RWPE1 (cell line): Measurements from ENCODE around the gene SESN3.

Experiments
- CTCF ChIA-PET: fragments of 350-600 bp; sonication (Branson Sonifier 250); formaldehyde crosslinking; extraction: SDS; loops from one replicate; lab custom pipeline; 2021; lab: Yijun Ruan, JAX
- POLR2A ChIA-PET: fragments of 400-600 bp; formaldehyde crosslinking; extraction: SDS; loops from one replicate; lab custom pipeline; 2020; ENCODE audit warnings: antibody characterized with exemption; ENCODE audit not compliant: low non-redundant PET; lab: Yijun Ruan, JAX
- DNase-seq: peaks from one replicate; pipeline ENCODE4 v3.0.0; 2012; ENCODE audit warnings: low spot score
- H3K27ac ChIP-seq: fragments of 450-650 bp; 2 replicates; pipeline ENCODE4 v1.5.1; 2017
- TF ChIP-seq, protein P1 (sequence below): fragments of 450-650 bp; conservative IDR thresholded peaks from 2 replicates; pipeline ENCODE4 v1.5.1; 2017; ENCODE audit warnings: low read depth, mild to moderate bottlenecking

Gene SESN3

DNA sequence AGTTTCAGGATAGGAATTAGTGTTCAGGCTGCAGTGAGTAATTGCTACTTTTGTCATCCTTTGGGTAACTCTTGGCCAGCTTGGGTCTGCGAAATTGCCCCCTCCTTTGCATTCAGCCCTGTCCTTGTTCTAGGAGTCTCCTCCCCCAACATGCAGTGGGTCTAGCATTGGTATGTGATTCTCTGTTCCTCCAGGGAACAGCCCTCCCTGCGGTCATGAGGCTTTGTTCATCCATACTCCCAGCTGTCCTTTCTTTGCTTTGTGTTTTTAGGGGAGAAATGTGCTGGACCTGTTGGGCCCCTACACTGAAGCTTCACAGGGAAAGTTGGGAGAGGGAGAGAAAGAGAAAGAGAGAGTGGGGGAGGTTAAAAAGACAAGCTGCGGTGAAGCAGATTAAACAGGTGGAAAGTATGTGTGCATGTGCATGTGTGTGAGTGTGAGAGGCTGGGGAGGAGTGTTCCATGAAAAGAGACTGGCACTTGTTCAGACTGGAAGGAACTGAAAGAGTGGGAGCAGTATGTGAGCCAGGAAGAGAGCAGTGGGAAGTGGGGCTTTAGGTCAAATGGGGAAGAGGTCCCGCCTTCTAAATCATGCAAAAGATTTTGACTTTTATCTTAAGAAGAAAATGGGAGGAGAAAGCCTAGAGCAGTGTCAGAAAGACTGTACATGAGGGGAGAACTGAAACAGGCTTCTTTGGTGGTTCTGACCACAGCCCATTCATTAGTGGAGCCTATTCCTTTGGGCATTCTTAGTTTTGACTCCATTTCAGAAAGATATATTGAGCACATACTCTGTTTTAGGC is 17.9 kb upstream of the SESN3 start:
- no peak for DNase-seq
- CTCF ChIA-PET, result no interaction called here
- POLR2A ChIA-PET, result no interaction called here
- H3K27ac ChIP-seq, result no peak overlapping the region
- TF ChIP-seq, protein P1, sequence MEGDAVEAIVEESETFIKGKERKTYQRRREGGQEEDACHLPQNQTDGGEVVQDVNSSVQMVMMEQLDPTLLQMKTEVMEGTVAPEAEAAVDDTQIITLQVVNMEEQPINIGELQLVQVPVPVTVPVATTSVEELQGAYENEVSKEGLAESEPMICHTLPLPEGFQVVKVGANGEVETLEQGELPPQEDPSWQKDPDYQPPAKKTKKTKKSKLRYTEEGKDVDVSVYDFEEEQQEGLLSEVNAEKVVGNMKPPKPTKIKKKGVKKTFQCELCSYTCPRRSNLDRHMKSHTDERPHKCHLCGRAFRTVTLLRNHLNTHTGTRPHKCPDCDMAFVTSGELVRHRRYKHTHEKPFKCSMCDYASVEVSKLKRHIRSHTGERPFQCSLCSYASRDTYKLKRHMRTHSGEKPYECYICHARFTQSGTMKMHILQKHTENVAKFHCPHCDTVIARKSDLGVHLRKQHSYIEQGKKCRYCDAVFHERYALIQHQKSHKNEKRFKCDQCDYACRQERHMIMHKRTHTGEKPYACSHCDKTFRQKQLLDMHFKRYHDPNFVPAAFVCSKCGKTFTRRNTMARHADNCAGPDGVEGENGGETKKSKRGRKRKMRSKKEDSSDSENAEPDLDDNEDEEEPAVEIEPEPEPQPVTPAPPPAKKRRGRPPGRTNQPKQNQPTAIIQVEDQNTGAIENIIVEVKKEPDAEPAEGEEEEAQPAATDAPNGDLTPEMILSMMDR, result no peak

DNA sequence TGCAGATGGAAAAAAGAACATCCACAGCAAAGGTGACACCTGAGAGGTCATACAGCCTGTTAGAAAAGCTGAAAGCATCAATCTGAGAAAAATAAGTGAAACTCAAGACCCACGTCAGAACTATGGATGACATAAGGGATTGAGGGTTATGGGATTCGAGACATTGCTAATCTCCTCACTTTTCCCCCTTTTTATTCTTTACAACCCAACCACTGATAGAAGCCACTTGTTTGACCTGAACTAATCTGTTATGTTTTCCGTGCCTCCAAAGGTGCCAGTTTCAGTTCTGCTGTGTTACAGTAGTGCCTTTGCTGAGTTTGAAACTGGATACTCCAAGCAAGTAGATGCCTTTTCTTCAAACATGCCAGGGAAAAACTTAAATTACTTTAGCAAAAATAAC is 16.9 kb upstream of the SESN3 start:
- ChIA-PET POLR2A (no interaction called here), CTCF (no interaction called here)
- H3K27ac ChIP-seq, result no peak overlapping the region
- no peak for DNase-seq
- TF ChIP-seq, protein P1, result no peak

DNA sequence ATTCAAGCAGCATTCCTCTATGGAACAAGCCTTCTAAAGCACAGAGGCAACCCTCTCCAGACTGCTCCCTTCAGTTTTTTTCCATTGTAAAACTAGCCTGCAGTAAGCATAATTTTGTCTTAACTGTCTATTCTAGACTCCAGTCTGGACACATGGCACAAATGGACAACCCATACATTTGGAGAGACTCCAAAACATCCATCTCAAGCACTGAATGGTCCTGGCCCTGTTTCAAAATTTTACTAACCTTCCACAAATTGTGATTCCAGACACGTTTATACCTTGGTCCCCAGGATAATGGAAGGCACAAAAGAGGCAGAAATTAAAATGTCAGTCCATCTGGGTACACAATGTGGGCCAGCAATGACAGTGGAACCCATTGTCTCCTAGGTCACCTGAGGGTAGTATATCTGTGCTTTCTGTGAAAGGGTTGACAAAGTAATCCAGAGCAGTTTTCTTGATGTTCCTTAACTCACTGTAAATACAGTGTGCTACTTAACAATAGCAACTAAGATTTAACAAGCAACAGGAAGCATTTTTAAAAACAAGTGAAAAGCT is 16.2 kb upstream of the SESN3 start:
- TF ChIP-seq, protein P1, result no peak
- DNase-seq, result no peak
- POLR2A ChIA-PET, result no interaction called here
- CTCF ChIA-PET, result no interaction called here
- no peak overlapping the region for H3K27ac ChIP-seq

DNA sequence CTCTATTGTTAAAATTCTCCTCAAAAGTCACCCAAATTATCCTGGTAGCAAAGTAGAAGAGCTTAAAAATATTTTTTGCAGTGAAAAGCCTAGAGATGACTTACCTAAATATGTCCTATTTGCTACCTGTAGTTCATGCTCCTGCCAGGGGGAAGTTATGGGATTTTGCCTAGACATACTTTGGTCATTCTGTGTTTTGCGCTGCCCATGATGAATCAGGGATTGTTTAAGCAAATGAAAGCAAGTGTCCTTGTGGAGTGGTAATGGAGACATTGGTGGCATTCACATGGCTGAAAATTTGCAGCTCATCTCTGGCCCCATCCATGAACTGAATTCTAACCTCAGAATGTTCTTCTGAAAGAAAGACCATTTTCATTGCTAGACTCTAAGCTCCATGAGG is 14.6 kb upstream of the SESN3 start:
- CTCF ChIA-PET, result interaction anchor here (0.6 to 0.8 kb wide), 2 partner anchors 12 to 513 kb away, joined by 3 read pairs; no protein-coding TSS in a partner anchor
- DNase-seq, result no peak
- POLR2A ChIA-PET, result no interaction called here
- no peak overlapping the region for H3K27ac ChIP-seq
- TF ChIP-seq, protein P1, result no peak

DNA sequence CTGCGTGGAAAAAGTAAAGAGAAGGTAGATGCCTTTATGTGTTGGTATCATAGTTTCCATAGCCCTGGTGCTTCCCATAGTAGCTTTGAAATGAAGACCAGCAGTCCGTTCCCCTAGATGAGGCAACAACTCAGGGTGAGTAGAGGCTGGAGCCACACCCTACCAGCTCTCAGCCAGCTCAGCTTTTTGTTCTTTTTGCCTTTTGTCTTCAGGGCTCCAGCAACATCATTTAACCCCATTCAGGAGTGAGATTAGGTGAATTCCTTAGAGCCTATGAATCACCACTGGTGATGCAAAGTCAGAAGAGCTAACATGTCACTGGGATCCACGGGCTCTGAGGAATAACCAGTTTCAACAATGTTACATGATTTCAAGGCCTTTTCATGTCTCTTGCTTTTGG is 14.0 kb upstream of the SESN3 start:
- ChIA-PET POLR2A (no interaction called here), CTCF (interaction anchor here (0.6 to 0.8 kb wide), 2 partner anchors 12 to 514 kb away, joined by 3 read pairs; no protein-coding TSS in a partner anchor)
- TF ChIP-seq, protein P1, result no peak
- H3K27ac ChIP-seq, result peak overlapping the region; percentile 32; the same call in 1 of the 2 replicates
- peak; percentile 83 for DNase-seq

DNA sequence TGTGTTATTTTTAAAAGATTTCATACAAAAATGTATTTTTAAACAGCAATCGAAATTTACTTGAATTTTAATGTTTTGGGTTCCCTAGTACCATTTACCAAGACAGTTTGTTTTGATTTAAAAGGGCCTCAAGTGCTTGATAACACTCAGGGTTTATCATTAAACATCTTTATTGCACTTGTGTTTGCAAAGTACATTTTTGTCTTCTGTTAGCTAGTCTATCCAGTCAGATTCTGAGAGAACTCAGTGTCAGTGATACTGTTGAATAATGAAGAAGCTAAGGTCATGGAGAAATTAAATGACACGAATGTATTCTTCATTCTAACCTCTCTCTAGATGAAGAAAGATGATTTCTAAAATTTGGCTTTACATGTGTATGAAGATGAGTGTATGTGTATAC is 12.7 kb upstream of the SESN3 start:
- CTCF ChIA-PET, result interaction anchor here (0.5 kb wide), 1 partner anchor 612 kb away, joined by 4 read pairs; no protein-coding TSS in a partner anchor
- DNase-seq, result no peak
- TF ChIP-seq, protein P1, result no peak
- POLR2A ChIA-PET, result no interaction called here
- H3K27ac ChIP-seq, result no peak overlapping the region
